Mononuclear cell (primary cell): ENCODE data around the gene VEZF1. TPM values are rescaled to one million over a fixed set of nuclear protein-coding genes. Genes with fewer than 3 reads are reported as not detected.

Experiments used
- H3K27me3 ChIP-seq: 2 replicates; pipeline ENCODE4 v1.6.0; 2011; ENCODE audit warnings: low read length, control low read depth; ENCODE audit not compliant: insufficient read depth
- H3K4me1 ChIP-seq: 2 replicates; pipeline ENCODE4 v1.5.1; 2011; ENCODE audit warnings: mild to moderate bottlenecking, low read length, control low read depth; ENCODE audit not compliant: insufficient read depth
- H3K4me3 ChIP-seq: 2 replicates; pipeline ENCODE4 v1.5.1; 2011; ENCODE audit warnings: mild to moderate bottlenecking, low read length, moderate library complexity
- H3K9me3 ChIP-seq: 2 replicates; pipeline ENCODE4 v1.5.1; 2011; ENCODE audit warnings: low read depth, mild to moderate bottlenecking, control low read depth, low read length
- total RNA-seq: library from RNA; depleted of rRNA; stranded (reverse); fragments of >200 nt; gene quantifications from one replicate; pipeline ENCODE4 v1.2.3, GENCODE V29; 2012

The VEZF1 gene, protein sequence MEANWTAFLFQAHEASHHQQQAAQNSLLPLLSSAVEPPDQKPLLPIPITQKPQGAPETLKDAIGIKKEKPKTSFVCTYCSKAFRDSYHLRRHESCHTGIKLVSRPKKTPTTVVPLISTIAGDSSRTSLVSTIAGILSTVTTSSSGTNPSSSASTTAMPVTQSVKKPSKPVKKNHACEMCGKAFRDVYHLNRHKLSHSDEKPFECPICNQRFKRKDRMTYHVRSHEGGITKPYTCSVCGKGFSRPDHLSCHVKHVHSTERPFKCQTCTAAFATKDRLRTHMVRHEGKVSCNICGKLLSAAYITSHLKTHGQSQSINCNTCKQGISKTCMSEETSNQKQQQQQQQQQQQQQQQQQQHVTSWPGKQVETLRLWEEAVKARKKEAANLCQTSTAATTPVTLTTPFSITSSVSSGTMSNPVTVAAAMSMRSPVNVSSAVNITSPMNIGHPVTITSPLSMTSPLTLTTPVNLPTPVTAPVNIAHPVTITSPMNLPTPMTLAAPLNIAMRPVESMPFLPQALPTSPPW
- total RNA-seq = 85.6 TPM

DNA sequence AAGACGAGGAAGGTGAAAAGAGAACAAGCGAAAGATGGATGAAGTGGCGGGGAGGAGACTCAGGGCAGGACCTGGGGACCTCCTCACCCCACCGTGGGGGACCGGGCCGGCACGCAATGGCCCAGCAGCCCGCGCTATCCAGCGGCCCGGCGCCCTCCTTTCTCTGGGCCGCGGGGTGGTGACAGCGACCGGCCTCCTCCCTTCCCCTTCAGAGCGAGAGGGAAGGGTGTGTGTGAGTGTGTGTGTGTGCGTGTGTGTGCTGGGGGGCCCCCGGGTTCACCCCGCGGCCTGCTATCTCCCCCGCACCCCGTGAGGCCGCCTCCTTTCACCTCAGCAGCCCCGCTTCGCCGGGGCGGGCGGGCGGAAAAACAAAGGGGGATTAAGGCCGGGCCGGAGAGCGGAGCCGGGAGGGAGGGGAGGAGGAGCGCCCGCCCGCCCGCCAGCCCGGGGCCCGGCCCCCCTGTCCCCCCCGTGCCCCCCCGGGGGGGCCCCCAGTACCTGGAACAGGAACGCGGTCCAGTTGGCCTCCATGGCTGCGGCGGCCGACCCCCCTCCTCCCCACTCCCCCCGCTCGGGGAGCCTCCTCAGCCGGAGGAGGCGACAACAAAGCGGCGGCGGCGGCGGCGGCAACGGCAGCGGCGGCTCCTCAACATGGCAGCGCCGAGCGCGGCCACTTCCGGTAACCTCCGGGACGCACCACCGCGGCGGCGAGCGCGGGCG, at the start of gene VEZF1:
VEZF1 (minus strand) TSS at position 674 of the 720 bp plus-strand sequence; CDS start at position 531, 143 bp downstream.
- H3K9me3 ChIP-seq = no peaks in the 10 kb centered on the region
- H3K27me3 ChIP-seq = no peaks in the 10 kb centered on the region
- peaks cover 54% of the 10 kb centered on the region for H3K4me1 ChIP-seq
- H3K4me3 ChIP-seq = peak within 1 kb of the TSS; percentile 69

DNA sequence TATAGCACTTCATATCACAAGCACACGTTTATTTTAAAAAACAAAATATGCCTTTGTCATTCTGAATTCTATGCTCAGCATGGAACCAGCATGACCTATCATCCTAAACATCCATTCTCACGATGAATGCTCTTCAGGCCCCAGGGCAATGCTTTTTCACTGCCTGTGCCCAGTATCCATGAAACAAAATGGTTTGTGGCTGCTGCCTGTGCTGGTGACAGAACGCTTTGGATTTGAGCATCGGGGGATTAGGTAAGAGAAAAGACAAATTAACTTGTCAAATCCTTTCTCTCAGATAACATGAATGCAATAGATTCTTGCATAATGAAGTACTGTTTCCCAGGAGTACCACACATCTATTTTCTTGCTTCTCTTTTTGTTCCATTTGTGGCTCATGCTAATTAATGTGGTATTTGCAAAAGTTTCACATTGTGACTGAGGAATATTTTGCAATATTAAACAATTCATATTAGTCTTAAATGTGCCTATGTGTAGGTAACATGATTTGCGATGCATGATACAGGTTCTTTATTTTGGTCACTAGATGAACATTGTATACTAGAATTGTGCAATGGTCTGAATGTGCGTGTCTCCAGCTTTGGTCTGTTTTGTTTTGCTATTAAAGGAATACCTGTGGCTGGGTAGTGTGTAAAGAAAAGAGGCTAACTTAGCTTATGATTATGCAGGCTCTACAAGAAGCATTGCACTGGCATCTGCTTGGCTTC, 44.8 kb upstream of the VEZF1 start:
- H3K4me1 ChIP-seq = peaks cover 14% of the 10 kb centered on the region
- no peaks in the 10 kb centered on the region for H3K9me3 ChIP-seq
- no peak overlapping the region for H3K4me3 ChIP-seq
- H3K27me3 ChIP-seq = peaks cover 4% of the 10 kb centered on the region

DNA sequence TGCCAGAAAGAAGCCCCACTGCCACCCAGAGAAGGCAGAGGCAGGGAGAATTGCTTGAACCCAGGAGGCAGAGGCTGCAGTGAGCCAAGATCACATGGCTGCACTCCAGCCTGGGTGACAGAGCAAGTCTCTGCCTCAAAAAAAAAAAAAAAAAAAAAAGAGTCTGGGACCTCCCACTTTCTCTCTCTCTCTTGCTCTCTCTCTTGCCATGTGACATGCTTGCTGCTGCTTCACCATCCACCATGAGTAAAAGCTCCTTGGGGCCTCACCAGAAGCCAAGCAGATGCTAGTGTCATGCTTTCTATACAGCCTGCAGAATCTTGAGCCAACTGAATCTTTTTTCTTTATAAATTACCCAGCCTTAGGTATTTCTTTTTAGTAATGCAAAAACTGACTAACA, 40.5 kb upstream of the VEZF1 start:
- no peaks in the 10 kb centered on the region for H3K9me3 ChIP-seq
- H3K4me1 ChIP-seq = peaks cover 22% of the 10 kb centered on the region
- H3K27me3 ChIP-seq = peaks cover 15% of the 10 kb centered on the region
- H3K4me3 ChIP-seq = no peak overlapping the region

DNA sequence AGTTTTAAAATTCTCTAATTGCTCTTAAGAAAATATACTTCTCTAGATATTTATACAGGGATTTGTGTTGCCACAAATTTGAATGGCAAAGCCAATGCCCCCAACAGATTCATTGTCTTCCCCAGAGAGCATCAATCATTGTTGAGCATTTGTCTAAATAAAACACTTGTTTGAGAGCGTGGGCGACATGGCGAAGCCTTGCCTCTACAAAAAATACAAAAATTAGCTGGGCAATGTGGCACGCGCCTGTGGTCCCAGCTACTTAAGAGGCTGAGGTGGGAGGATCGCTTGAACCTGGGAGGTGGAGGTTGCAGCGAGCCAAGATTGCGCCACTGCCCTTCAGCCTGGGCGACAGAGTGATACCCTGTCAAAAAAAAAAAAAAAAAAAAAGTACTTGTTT, 32.3 kb upstream of the VEZF1 start:
- peaks cover 16% of the 10 kb centered on the region for H3K4me1 ChIP-seq
- H3K27me3 ChIP-seq = peaks cover 11% of the 10 kb centered on the region
- no peak overlapping the region for H3K4me3 ChIP-seq
- H3K9me3 ChIP-seq = no peaks in the 10 kb centered on the region

DNA sequence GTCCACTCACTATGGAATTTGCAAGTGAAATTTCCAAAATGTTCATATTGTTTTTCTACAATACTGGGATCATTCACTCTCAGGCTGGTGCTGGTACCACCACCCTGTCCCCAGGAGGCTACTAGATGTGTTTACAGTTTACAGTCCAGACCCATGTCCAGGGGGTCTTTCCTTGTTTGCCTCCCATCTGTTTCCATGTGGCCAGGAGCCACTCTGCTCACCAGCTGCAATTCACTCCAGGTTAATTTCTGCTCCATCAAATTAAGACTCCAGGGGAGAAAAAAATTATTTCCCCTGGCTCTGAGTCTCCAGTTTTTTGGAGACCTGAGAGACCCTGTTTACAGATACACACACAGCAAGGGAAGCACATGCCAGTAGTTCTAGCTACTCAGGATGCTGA, 31.5 kb upstream of the VEZF1 start:
- Histone ChIP-seq H3K4me3 (no peak overlapping the region), H3K27me3 (peaks cover 4% of the 10 kb centered on the region), H3K9me3 (no peaks in the 10 kb centered on the region), H3K4me1 (peaks cover 8% of the 10 kb centered on the region)

DNA sequence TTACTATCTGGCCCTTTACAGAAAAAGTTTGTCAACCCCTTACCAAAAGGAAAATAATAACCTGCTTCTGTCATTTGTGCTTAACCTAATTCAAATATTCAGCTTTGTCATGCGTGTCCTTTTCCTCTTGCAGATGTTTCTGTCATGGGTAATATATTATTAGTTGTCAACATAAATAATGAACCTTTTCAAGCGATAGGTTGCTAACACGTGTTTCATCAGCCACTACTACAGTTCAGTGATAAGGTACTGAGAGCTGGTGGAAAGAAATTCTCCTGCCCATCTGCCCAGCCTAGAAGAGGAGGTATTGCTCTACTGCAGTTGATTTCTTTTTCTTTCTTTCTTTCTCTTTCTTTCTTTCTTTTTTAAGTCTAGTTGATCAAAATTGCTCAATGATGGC, 31.0 kb upstream of the VEZF1 start:
- no peak overlapping the region for H3K4me3 ChIP-seq
- peaks cover 4% of the 10 kb centered on the region for H3K27me3 ChIP-seq

DNA sequence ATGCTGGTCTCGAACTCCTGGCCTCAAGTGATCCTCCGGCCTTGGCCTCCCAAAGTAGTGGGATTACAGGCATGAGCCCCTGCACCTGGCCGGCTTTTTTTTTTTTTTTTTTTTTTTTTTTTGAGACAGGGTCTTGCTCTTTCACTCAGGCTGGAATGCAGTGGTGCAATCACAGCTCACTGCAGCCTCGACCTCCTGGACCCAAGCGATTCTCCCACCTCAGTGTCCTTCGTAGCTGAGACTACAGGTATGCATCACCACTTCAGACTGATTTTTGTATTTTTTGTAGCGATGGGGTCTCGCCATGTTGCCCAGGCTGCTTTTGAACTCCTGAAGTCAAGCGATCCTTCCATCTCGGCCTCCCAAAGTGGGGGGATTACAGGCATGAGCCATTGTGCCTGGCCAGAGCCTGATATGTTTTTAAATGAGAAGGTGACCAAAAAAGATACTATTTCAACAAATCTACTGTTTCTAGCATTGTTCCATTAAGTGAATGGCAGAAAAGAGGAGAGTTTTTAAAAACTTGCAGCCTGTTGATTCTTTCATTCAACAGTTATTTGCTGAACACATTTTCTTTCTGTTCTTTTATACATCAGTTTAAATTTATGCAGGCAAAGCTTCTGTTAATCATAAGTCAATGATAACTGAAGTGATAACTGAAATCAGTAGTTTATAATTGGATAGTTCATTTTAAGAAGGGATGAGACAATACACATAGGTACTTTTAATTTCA, 22.2 kb upstream of the VEZF1 start:
- Histone ChIP-seq H3K9me3 (no peaks in the 10 kb centered on the region), H3K27me3 (no peaks in the 10 kb centered on the region), H3K4me1 (peaks cover 17% of the 10 kb centered on the region), H3K4me3 (no peak overlapping the region)

More for the DNA sequence above, 31.0 kb upstream of the VEZF1 start:
- H3K4me1 ChIP-seq = peaks cover 5% of the 10 kb centered on the region
- no peaks in the 10 kb centered on the region for H3K9me3 ChIP-seq

DNA sequence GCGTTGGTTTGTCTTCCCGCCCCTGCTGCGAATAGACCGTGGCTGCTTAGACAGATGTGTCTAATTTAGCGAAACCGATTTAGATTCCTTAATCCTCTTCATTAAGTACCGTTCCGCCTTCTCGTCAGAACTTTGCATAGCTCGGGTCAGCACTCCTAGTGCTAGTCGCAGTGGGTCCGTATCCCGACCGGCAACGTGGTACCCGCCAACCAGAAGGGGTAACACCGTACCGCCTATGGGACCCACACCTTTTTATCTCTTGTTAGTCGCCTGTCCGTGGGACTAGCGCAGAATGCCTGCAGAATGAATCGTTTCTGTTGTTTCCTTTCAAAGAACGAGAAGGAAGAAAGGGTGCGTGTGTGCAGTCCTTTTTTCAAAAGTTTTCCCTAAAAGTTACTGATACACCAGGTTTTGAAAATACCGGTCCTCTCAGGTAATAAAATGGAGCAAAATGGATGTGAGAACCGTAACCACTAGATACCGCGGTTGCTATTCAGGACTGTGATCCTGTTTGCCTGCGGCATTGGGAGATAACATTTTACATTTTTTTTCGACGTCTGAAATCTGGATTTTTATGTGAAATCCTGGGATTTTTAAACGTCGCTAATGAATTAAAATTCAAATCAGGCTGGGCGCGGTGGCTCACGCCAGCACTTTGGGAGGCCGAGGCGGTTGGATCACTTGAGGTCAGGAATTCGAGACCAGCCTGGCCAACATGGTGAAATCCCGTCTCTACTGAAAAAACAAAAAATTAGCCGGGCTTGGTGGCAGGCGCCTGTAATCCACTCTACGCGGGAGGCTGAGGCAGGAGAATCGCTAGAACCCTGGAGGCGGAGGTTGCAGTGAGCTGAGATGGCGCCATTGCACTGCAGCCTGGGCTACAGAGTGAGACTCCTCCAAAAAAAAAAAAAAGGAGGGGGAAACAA, 20.0 kb upstream of the VEZF1 start:
- H3K4me1 ChIP-seq = peaks cover 32% of the 10 kb centered on the region
- H3K27me3 ChIP-seq = no peaks in the 10 kb centered on the region
- H3K9me3 ChIP-seq = no peaks in the 10 kb centered on the region
- H3K4me3 ChIP-seq = peak overlapping the region; percentile 99

DNA sequence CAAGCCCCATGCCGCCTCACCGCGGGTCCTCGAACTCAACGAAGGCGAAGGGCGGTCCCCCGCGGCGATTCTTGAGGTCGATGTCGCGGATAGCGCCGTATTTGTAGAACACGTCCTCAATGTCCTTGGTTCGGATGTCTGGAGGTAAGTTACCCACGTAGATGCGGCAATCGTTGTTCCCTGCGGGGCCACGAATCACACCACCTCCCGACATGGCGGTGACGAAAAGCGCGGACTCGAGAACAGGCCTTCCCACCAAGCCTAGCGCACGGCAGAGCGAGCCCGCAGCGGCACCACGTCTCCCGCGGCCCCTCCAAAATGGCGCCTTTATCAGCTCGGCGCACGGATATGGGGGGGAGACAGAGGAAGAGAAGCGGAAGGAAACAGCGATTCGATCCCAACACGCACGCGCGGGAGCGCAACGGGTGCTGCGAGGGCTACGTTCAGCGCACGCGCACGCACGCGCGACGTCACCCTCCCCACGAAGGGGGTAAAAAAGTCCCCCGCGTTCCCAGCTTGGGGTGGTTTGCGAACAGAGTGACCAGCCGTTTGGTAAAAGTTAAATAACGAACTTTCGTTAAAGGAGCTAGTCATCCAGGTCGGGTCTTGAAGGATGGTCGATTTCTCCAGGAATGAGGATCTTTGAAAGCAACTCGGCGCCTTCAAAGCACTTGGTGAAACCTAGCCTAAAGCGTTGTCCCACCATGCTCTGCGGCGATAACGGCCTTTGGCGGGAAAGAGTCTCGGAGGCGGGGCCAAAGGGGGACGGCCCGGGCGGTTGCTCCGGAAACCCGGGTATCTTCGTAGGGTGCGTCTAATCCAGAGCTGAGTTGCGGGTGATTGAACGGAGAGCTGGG, 19.1 kb upstream of the VEZF1 start, which contains the start of gene SRSF1:
SRSF1 (minus strand) TSS at position 323 of the 857 bp plus-strand sequence; CDS start at position 214, 109 bp downstream.
- H3K4me1 ChIP-seq = peaks cover 35% of the 10 kb centered on the region
- no peaks in the 10 kb centered on the region for H3K27me3 ChIP-seq
- peak within 1 kb of the TSS; percentile 99 for H3K4me3 ChIP-seq
- H3K9me3 ChIP-seq = no peaks in the 10 kb centered on the region

DNA sequence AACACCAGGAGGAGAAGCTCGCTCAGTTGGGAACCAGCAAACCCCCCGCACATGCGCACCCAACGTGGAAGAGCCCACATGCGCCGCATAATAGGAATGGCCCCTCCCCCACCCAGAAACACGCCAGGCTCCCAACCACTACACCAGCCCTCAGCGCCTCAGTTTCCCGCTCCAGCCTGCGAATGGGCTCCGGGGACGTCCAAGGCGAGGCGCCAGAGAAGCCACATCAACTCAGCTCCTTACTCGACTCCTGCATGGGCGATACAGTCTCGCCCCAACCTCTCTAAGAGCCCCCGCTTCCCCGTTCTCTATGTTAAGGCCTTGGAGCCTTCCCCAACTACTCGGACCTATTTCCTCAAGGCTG, 18.5 kb upstream of the VEZF1 start:
- Histone ChIP-seq H3K4me1 (peaks cover 35% of the 10 kb centered on the region), H3K4me3 (peak overlapping the region; percentile 99), H3K27me3 (no peaks in the 10 kb centered on the region), H3K9me3 (no peaks in the 10 kb centered on the region)

DNA sequence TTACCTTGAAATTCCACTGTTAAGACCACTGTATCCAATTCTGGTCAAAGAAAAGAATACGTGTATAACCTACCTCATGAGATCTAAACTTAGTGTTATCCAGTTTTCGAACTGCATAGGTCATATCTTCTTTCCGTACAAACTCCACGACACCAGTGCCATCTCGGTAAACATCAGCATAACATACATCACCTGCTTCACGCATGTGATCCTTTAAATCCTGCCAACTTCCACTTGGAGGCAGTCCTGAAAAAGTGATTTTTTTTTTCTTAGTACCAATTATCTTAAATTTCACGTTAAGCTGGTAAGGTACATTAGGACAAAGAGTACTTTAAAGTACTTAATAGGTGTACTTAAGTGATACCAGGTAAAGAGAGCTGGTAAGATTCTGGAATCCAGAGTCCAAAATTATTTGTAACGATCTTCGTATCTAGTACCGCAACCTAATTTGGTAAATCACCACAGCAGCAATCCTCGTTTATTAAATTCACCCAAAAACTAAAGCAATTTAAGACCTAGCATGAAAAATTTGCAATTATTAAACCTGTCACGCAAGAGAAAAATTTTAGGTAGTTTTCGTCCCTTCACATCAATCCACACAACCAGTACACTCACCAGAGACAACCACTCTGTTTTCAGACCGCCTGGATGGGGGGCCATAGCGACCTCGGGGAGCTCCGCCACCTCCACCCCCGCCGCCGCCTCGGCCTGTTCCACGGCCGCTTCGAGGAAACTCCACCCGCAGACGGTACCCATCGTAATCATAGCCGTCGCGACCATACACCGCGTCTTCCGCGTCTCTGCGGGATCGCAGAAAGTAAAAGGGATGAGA, 17.9 kb upstream of the VEZF1 start:
- H3K4me1 ChIP-seq = peaks cover 35% of the 10 kb centered on the region
- peak overlapping the region; percentile 99 for H3K4me3 ChIP-seq

DNA sequence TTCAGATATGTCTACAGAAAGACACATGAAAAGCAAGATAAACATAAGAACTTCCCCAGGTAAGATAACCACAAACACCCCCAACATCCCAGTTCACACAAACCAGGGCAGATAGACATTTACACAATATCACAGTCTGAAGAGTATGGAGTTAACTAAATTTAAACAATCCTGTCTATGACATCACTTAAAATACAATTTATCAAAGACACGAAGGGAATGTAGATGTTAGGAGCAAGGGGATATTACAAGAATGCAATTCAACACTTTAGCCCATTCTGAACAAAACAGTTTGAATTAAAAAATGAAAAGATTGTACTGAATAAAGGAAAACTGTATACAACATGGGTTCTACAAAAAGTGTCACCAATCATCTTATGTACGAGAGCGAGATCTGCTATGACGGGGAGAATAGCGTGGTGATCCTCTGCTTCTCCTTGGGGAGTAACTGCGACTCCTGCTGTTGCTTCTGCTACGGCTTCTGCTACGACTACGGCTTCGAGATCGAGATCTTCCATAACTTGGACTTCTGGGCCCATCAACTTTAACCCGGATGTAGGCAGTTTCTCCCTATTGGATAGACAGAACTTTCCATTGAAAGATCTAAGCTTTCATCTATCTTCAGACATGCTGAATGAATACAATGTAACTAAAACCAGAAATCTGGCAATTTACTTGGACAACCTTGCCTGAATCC, 17.1 kb upstream of the VEZF1 start:
- H3K9me3 ChIP-seq = no peaks in the 10 kb centered on the region
- H3K27me3 ChIP-seq = no peaks in the 10 kb centered on the region
- no peak overlapping the region for H3K4me3 ChIP-seq
- H3K4me1 ChIP-seq = peaks cover 35% of the 10 kb centered on the region

More for the DNA sequence above, 17.9 kb upstream of the VEZF1 start:
- Histone ChIP-seq H3K9me3 (no peaks in the 10 kb centered on the region), H3K27me3 (no peaks in the 10 kb centered on the region)
